OCI-LY7 (cell line): ENCODE results near the gene SMIM12. TPM values are rescaled to one million over a fixed set of nuclear protein-coding genes. Genes with fewer than 3 reads are reported as not detected.

Source experiments
- Bru-seq: library from RNA; stranded (reverse); fragments of 400-500 nt; gene quantifications from one replicate; lab custom pipeline; 2021; lab: Mats Ljungman, UMichigan
- BruChase-seq, 2 experiments: library from RNA; stranded (reverse); fragments of 400-500 nt; gene quantifications; one replicate each; lab custom pipeline; 2021; lab: Mats Ljungman, UMichigan
- BruUV-seq: library from RNA; stranded (reverse); fragments of 400-500 nt; replicated peaks from 2 replicates; lab custom pipeline; 2021; lab: Mats Ljungman, UMichigan
- CTCF ChIA-PET: fragments of 300-600 bp; sonication (Branson Sonifier 250); formaldehyde crosslinking; loops from one replicate; lab custom pipeline; 2022; ENCODE audit warnings: antibody characterized with exemption; ENCODE audit not compliant: unreplicated experiment; lab: Charles Lee
- POLR2A ChIA-PET: fragments of 300-600 bp; sonication (Branson Sonifier 250); formaldehyde crosslinking; loops from one replicate; lab custom pipeline; 2022; ENCODE audit warnings: antibody characterized with exemption; lab: Charles Lee
- DNase-seq: peaks from one replicate; pipeline ENCODE4 v3.0.0-alpha.2; 2015; ENCODE audit warnings: low spot score
- H2AFZ ChIP-seq: fragments of 200-600 bp; sonication (generic), shearing (Covaris generic); 2 replicates; pipeline ENCODE4 v1.6.1; 2014; ENCODE audit warnings: mild to moderate bottlenecking, antibody characterized with exemption, low read length, moderate library complexity
- H3K27ac ChIP-seq: fragments of 200-600 bp; sonication (generic); 2 replicates; pipeline ENCODE4 v1.5.1; 2014; ENCODE audit warnings: mixed run types, low read depth, mild to moderate bottlenecking, moderate library complexity, low read length, inconsistent platforms; ENCODE audit not compliant: poor library complexity, severe bottlenecking
- H3K36me3 ChIP-seq: fragments of 200-600 bp; sonication (generic); 2 replicates; pipeline ENCODE4 v1.6.1; 2014; ENCODE audit warnings: mild to moderate bottlenecking, antibody characterized with exemption, low read length, moderate library complexity, mixed read lengths; ENCODE audit not compliant: insufficient read depth
- H3K4me1 ChIP-seq: fragments of 200-600 bp; sonication (generic); 2 replicates; pipeline ENCODE4 v1.5.1; 2014; ENCODE audit warnings: mild to moderate bottlenecking, low read length; ENCODE audit not compliant: insufficient read depth, poor library complexity, severe bottlenecking
- H3K4me2 ChIP-seq: fragments of 200-600 bp; sonication (generic); 2 replicates; pipeline ENCODE4 v1.6.1; 2014; ENCODE audit warnings: mild to moderate bottlenecking, low read length
- H3K4me3 ChIP-seq: fragments of 200-600 bp; sonication (generic); 2 replicates; pipeline ENCODE4 v1.5.1; 2014; ENCODE audit warnings: mild to moderate bottlenecking, low read depth, low read length; ENCODE audit not compliant: poor library complexity, severe bottlenecking
- H3K79me2 ChIP-seq: fragments of 200-600 bp; sonication (generic); 2 replicates; pipeline ENCODE4 v1.6.1; 2016; ENCODE audit warnings: low read depth, mild to moderate bottlenecking, low read length, moderate library complexity, mixed read lengths; ENCODE audit not compliant: insufficient read depth
- H3K9me2 ChIP-seq: fragments of 200-600 bp; sonication (generic); 2 replicates; pipeline ENCODE4 v1.6.1; 2016; ENCODE audit warnings: mild to moderate bottlenecking, low read length, mixed read lengths; ENCODE audit not compliant: insufficient read depth
- H3K9me3 ChIP-seq: fragments of 200-600 bp; sonication (generic); 2 replicates; pipeline ENCODE4 v1.6.1; 2014; ENCODE audit warnings: mild to moderate bottlenecking, mixed run types, low read length, mixed read lengths
- H4K20me1 ChIP-seq: fragments of 200-600 bp; sonication (generic); 2 replicates; pipeline ENCODE4 v1.6.1; 2014; ENCODE audit warnings: mild to moderate bottlenecking, antibody characterized with exemption, low read length, moderate library complexity, mixed read lengths; ENCODE audit not compliant: insufficient read depth
- EZH2phosphoT487 ChIP-seq: fragments of 200-600 bp; sonication (generic); IDR thresholded peaks from 2 replicates; pipeline ENCODE4 v1.6.1; 2018; ENCODE audit warnings: low read depth, borderline replicate concordance, mild to moderate bottlenecking, mixed run types, antibody characterized with exemption, low read length, moderate library complexity, mixed read lengths
- intact Hi-C: fragments of 100-400 bp; cut with micrococcal nuclease; formaldehyde crosslinking; loops from one replicate; pipeline ENCODE4 v1.10.0; 2022; ENCODE audit not compliant: unreplicated experiment
- long read RNA-seq: library from polyadenylated mRNA; stranded (forward); transcript quantifications from one replicate; pipeline ENCODE4 v2.0.0, GENCODE V29; 2022
- total RNA-seq, 2 experiments: library from RNA; depleted of rRNA in 1 of 2; stranded (reverse); fragments of >200 nt in 1 of 2; shearing (Covaris generic) in 1 of 2; gene quantifications; 2 replicates each; pipeline ENCODE4 v1.2.3, GENCODE V29; 2014 to 2022
- TF ChIP-seq, protein P1 (sequence below): fragments of 200-600 bp; sonication (generic); conservative IDR thresholded peaks from 2 replicates; pipeline ENCODE4 v1.5.1; 2014; ENCODE audit warnings: mild to moderate bottlenecking, antibody characterized with exemption, low read length, moderate library complexity, mixed read lengths

The SMIM12 gene, protein sequence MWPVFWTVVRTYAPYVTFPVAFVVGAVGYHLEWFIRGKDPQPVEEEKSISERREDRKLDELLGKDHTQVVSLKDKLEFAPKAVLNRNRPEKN
- total RNA-seq (2014; rRNA removed; shearing (Covaris generic)) (36.3 and 44.3 TPM in 2 replicates), total RNA-seq (2022) (39.2 and 41.2 TPM in 2 replicates), Bru-seq, nascent RNA (percentile 79 among the genes with signal in this experiment), BruChase-seq, experiment 1, labeled RNA remaining after a 6-hour chase (percentile 79 among the genes with signal in this experiment), BruChase-seq, experiment 2, labeled RNA remaining after a 2-hour chase (percentile 85 among the genes with signal in this experiment)
- long read RNA-seq, transcript SMIM12-206 (2 exons, 3,454 nt) = major isoform, 38 of 55 reads
- long read RNA-seq, transcript SMIM12-202 (2 exons, 897 nt) = minor isoform, 9 of 55 reads
- long read RNA-seq, partial matches to known transcripts = 0 of 55 reads
- long read RNA-seq, other reads (novel, unspliced or antisense) = 7 of 55 reads

DNA sequence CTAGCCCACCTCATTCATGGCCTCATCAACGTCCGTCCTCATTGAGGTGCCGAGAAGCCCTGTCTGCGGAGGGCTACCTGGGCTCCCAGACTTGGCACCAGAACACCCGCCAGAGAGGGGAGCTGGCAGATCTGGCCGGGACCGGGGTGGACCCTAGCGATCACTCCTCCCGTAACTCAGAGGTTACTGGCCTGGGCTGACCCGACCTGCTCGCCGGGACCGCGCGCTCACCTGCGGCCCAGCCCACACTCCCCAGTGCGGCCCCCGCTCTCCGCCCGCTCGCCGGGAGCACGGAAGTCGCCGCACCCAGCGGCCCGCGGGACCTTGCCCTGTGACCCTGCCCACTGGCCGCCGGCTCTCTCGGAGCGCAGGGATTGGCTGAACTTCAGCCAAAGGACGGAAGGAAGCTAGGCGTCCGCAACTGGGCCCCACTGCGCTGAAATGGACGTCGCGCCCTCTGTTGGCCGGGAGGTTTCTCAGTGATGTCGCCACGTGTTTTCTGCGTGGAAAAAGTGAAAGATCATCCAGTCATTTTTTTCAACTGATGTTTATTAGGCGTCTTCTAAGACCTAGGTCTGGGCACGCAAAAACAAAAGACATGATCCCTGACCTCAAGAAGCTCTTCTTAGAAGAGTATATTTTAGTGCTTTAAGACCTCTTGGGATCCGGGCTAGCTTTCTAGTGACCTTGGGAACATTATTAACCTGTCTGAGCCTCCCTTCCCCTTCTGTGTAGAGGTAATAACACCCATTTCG, at the start of gene SMIM12:
TSS of gene SMIM12 (minus strand) at position 304 of the 755 bp plus-strand sequence. CDS start 3,772 bp downstream, outside the sequence.
- Histone ChIP-seq H3K9me2 (no peaks in the 10 kb centered on the region), H3K9me3 (no peaks in the 10 kb centered on the region), H3K79me2 (peaks cover 28% of the 10 kb centered on the region), H3K4me1 (peaks cover 17% of the 10 kb centered on the region), H3K4me3 (peak within 1 kb of the TSS; percentile 95), H4K20me1 (no peaks in the 10 kb centered on the region), H3K27ac (peak within 1 kb of the TSS; percentile 26), H3K4me2 (peak within 1 kb of the TSS; percentile 77), H3K36me3 (peaks cover 17% of the 10 kb centered on the region), H2AFZ (peak within 1 kb of the TSS; percentile 95)
- ChIA-PET POLR2A (interaction anchor here (0.6 to 0.9 kb wide), 4 partner anchors 10 to 785 kb away, joined by 3 to 5 read pairs (median 4); partner anchors contain the start of gene SFPQ), CTCF (no interaction called here)
- intact Hi-C loops = loop anchor here (2.0 to 10.0 kb wide), 4 partner anchors 125 to 405 kb away; partner anchors contain the start of genes SFPQ, TMEM35B, ZMYM1 and ZMYM4
- DNase-seq = peak; percentile 94
- TF ChIP-seq, protein P1, sequence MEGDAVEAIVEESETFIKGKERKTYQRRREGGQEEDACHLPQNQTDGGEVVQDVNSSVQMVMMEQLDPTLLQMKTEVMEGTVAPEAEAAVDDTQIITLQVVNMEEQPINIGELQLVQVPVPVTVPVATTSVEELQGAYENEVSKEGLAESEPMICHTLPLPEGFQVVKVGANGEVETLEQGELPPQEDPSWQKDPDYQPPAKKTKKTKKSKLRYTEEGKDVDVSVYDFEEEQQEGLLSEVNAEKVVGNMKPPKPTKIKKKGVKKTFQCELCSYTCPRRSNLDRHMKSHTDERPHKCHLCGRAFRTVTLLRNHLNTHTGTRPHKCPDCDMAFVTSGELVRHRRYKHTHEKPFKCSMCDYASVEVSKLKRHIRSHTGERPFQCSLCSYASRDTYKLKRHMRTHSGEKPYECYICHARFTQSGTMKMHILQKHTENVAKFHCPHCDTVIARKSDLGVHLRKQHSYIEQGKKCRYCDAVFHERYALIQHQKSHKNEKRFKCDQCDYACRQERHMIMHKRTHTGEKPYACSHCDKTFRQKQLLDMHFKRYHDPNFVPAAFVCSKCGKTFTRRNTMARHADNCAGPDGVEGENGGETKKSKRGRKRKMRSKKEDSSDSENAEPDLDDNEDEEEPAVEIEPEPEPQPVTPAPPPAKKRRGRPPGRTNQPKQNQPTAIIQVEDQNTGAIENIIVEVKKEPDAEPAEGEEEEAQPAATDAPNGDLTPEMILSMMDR = peak; percentile 87
- TF ChIP-seq EZH2phosphoT487 = no peak
- no TSS peak for BruUV-seq

DNA sequence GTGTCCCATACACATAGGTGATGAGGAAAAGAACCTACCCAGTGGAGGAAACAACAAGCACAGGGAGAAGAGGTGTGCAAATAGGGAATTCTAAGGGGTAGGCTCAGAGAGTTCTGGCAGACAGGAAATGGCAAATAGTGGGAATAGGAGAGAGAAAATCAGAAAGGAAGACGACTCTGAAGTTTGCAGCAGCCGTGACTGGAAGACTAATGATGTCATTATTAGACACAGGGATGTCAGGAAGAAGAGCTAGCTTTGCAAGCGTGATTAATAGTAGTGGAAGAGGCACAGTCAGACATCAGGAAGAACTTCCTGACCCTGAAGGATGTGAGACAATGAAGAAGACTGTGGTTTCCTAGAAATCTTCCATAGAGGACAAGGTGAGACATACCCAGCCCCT, 48.8 kb upstream of the SMIM12 start:
- Histone ChIP-seq H3K79me2 (no peaks in the 10 kb centered on the region), H3K9me3 (no peaks in the 10 kb centered on the region), H3K9me2 (no peaks in the 10 kb centered on the region), H3K36me3 (no peaks in the 10 kb centered on the region), H2AFZ (no peak overlapping the region), H4K20me1 (no peaks in the 10 kb centered on the region), H3K4me2 (no peak overlapping the region), H3K4me3 (no peak overlapping the region), H3K27ac (no peak overlapping the region), H3K4me1 (no peaks in the 10 kb centered on the region)
- CTCF ChIA-PET = no interaction called here
- no TSS peak for BruUV-seq
- POLR2A ChIA-PET = no interaction called here
- DNase-seq = no peak
- intact Hi-C loops = no loop called here
- TF ChIP-seq, protein P1 = no peak
- TF ChIP-seq EZH2phosphoT487 = no peak
